Stimulated activated CD4-positive, alpha-beta T cell treated with anti-CD3 and anti-CD28 coated beads, Interleukin-12 subunit alpha, Interleukin-12 subunit beta, amount 100 ng/mL, for 24 hours (primary cell): ENCODE measurements around the gene STRADB.
"Not testable (repeated sequence)": the region's sequence is repeated elsewhere in the genome, so short reads cannot be mapped to it uniquely, and the experiment has no call there.

Experiments
- DNase-seq, 2 experiments: peaks; one replicate each; pipeline ENCODE4 v3.0.0-alpha.2; 2020; ENCODE audit warnings: low read depth in 2 of 2

Gene STRADB, protein sequence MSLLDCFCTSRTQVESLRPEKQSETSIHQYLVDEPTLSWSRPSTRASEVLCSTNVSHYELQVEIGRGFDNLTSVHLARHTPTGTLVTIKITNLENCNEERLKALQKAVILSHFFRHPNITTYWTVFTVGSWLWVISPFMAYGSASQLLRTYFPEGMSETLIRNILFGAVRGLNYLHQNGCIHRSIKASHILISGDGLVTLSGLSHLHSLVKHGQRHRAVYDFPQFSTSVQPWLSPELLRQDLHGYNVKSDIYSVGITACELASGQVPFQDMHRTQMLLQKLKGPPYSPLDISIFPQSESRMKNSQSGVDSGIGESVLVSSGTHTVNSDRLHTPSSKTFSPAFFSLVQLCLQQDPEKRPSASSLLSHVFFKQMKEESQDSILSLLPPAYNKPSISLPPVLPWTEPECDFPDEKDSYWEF

DNA sequence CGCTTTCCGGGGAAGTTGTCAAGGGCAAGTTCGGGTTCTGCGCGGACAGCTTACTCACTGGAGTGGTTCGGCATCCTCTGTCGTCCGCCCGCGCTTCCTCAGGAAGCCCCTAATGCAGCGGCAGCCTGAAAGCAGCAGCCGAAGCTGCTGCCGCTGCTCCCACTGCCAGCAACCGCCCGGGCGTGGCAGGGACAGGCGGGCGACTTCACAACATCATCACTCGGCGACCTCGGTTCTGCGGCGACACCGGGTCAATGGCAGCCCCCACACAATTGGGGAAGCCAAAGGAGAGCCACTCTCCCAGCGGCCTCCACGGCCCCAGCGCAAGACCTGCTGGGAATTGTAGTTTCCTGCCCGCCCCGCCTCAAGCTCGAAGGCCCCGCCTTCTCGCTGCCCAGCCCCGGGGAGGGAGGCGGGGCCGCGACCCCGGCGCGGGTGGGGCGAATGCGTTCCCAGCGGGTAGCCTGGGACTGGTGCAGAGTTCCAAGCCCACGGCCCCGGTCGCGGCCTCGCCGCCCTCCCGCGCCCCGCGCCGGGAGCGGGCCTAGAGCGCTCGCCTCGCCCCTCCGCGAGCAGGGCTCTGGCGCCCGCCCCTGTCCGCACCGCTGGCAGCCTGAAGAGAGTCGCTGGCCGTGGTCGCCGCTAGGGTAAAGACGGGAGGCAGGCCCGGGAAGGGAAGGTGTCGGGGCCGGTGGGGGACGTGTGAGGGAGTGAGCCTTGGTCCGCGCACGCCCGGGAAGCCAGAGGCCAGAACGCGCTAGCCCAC lies at the start of gene STRADB, which contains the start of gene TRAK2:
Gene STRADB (plus strand): TSS at position 449 of the 766 bp plus-strand sequence. CDS start 3,101 bp downstream, outside the sequence.
Gene TRAK2 (minus strand): TSS at position 167 of the 766 bp plus-strand sequence. CDS start 30,951 bp downstream, outside the sequence.
- DNase-seq = peak; percentile 91 to 93

GRCh38 chr2:201401815-201402214 lies 49.7 kb upstream of the STRADB start:
- no peak for DNase-seq

- no peak for DNase-seq
These were observed 48.6 kb upstream of the STRADB start for GRCh38 chr2:201402651-201403562.

- no peak for DNase-seq
These were observed 47.7 kb upstream of the STRADB start for GRCh38 chr2:201403880-201404279.

DNA sequence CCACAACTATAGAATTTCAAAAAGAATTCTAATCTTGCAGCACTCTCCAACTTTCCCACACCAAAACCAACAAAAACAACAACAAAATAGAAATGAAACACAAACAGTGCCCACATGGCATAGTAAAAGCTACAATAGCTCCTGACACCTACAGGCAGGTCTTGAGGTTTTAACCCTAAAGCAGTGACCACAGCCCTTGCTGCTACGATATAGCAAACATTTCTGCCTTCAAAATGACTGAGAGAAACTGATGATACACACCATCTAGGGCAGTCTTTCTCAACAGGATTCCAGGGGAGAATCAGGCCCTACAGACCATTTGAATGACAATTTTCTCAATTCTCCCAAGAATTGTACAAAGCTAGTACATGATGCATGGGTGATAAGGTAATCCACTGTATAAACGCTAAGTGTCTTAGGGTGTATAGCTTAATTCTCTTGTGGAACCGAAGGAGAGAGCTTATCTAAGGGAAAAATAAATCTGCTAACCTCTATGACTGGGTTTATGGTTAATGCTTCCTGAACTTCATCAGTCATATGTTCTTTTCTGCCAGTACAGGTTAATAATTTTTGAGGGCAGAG lies 46.8 kb upstream of the STRADB start:
- DNase-seq = no peak

- no peak for DNase-seq
These were observed 45.4 kb upstream of the STRADB start for GRCh38 chr2:201406077-201406662.

DNA sequence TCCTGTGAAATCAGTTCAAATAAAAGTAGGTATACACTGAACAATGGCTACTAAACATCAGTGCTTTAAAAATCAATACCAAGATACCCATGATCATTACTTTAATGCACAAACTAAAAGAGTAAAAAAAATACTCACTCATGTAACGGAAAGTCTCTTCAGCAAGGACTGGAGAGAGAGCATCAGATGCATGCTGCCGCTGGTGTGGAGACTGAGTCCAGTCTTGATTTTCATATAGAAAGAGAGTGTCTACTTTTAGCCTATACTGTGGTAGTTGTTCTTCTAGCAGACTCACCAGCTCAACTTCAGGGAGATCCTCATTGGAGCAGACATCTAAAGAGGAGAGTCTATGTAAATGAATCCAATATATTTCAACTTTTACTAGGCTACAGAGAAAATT lies 44.3 kb upstream of the STRADB start:
- DNase-seq = no peak

DNA sequence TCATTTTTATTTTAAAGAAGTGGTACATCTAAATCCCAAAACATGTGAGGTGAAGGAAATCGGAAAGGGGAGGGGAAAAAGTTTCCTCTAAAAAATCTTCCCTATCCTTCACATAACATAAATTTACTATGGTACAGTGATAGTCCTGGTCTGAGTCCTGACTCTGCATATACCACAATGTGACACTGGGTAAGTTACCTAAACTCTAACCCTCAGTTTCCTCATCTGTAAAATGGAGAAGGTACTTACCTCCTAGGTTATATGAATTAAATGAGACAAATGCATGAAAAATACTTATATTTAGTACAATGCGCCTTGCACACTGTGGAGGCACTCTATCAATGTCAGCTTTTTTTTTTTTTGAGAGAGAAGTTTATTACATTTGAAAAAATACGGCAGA lies 42.6 kb upstream of the STRADB start:
- no peak for DNase-seq

GRCh38 chr2:201411421-201411820 lies 40.1 kb upstream of the STRADB start:
- no peak for DNase-seq

- DNase-seq = no peak
These were observed 38.4 kb upstream of the STRADB start for GRCh38 chr2:201413143-201413542.

GRCh38 chr2:201413552-201413951 lies 38.0 kb upstream of the STRADB start:
- no peak for DNase-seq

DNA sequence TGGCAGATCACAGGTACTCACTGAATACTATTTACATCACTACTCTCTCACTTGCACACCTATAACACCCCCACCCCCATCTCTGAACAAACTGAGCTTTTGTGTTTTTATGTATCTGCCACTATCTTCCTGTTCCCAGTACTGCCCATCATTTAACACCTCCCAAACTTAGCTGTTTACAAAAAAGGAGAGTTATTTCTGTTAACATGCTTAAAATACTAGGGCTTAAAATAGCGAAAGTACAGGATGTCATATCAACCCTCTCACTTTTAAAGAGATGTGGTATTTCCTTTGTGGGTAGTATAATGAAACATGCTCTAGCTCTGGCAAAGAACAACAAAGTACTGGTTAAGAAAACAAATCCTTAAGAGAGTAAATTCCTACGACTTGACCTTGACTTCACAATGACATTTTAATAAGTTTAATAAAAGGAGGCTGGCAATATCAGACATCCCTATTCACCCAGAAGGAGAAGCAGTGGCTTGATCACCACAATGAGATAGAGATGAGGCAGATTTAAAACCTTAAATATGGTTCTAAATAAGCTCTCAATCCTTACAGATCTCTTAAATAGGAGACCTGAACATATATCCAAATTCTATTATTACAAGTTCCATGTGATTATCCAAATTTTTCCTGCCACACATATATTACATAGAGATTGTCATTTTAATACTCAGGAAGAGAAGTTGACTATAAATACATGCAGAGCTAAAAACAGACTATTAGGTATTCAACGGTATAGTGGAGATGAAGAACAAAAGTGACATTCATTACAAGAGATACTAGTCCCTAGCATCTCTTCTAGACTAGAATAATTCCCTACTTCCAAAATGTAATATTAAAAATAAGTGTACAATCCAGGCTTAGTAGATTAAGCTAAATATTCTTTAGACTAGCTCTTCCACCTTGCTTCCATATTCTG lies 37.2 kb upstream of the STRADB start:
- no peak for DNase-seq

GRCh38 chr2:201415149-201415548 lies 36.4 kb upstream of the STRADB start:
- DNase-seq = no peak

DNA sequence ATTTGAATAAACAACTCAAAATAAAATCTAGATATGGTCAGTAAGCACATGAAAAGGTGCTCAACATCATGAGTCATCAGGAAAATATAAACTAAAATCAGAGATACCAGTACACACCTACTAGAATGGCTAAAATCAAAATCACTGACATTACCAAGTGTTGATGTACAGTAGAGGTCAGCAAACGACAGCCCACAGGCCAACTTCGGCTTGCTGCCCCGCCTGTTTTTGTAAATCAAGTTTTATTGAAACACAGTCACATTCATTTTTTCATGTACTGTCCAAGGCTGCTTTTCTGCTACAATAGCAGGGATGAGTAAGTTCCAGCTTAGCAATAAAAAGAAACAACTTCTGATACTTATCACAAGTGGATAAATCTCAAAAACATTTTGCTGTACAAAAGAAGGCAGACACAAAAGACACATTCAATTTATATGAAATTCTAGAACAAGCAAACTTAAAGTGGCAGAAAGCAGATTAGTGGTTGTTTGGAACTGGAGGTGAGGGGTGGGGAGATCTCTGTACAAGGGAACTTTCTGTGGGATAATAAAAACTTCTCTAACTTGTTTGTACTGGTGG lies 32.4 kb upstream of the STRADB start:
- no peak for DNase-seq

DNA sequence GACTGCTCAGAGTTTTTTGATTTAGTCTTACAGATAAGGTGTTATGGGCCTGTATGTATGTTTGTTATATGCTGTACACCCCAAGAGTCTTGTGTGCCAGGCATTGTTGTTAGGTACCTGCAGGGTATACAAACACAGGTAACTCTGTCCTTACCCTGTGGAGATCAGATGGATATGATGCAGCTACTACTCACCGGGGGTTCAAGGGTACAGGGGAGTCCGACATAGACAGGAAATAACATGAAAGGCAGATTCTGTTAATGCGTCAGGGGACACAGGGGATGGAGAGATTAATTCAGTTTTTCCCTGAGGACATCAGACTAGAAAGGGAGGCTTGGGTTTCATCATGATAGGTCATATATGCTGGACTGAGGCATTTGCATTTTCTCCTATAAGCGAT lies 31.6 kb upstream of the STRADB start:
- no peak for DNase-seq

DNA sequence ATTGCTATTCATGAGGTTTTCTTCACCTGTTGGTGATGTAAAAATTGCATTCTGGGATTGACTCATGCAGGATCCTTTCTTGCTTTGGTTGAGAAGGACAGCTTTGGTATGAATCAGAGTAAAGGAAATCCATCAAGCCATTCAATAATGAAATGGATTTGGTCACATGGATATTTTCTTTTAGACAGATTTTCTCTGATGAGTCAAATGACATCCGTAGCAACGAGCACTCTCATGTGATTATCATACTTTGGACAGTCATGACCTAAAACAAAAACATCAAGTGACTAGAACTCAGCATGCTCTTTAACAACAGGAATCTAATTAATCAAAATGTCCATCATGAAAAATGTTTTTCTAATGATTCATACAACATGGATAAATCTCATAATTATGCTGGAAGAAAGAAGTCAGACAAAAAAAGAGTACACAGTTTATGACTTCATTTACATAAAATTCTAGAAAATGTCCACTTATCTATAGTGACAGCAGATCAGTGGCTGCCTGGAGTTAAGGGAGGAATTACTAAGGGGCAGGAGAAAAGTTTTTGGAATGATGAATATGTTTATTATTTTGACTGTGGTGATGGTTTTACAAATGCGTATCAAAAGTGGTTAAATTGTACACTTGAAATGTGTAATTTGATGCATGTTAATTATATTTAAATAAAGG lies 31.0 kb upstream of the STRADB start:
- no peak for DNase-seq

DNA sequence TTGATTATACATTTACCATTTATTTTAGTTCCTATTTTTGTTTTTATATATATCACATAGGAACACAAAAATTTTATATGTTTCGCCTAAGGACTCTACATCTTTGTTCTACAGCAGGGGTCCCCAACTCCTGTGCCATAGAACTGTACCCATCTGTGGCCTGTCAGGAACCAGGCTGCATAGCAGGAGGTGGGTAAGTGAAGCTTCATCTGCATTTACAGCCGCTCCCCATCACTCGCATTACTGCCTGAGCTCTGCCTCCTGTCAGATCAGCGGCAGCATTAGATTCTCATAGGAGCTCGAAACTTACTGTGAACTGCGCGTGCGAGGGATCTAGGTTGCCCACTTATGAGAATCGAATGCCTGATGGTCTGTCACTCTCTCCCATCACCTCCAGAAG lies 25.6 kb upstream of the STRADB start:
- DNase-seq = no peak

DNA sequence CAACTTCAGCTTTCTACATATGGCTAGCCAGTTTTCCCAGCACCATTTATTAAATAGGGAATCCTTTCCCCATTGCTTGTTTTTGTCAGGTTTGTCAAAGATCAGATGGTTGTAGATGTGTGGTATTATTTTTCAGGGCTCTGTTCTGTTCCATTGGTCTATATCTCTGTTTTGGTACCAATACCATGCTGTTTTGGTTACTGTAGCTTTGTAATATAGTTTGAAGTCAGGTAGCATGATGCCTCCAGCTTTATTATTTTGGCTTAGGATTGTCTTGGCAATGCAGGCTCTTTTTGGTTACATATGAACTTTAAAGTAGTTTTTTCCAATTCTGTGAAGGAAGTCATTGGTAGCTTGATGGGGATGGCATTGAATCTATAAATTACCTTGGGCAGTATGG lies 23.2 kb upstream of the STRADB start:
- not testable (repeated sequence) for DNase-seq

DNA sequence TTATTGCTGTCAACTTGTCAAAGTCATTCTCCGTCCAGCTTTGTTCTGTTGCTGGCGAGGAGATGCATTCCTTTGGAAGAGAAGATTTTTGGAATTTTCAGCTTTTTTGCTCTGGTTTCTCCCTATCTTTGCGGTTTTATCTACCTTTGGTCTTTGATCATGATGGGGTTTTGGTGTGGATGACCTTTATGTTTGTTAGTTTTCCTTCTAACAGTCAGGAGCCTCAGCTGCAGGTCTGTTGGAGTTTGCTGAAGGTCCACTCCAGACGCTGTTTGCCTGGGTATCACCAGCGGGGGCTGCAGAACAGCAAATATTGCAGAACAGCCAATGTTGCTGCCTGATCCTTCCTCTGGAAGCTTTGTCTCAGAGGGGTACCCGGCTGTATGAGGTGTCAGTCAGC lies 21.7 kb upstream of the STRADB start:
- not testable (repeated sequence) for DNase-seq
